HAP-1 (cell line): ENCODE data around the gene GAL.

Source experiments
- DNase-seq, 2 experiments: peaks; one replicate each; pipeline ENCODE4 v3.0.0-alpha.2; 2016 to 2020; ENCODE audit warnings: low spot score in 2 of 2
- H3K27me3 ChIP-seq: fragments of 250-450 bp; sonication (Bioruptor Pico); 2 replicates; pipeline ENCODE4 v1.5.1; 2020; ENCODE audit warnings: low read depth, mild to moderate bottlenecking, moderate library complexity
- H3K36me3 ChIP-seq: fragments of 250-450 bp; sonication (Bioruptor Pico); replicated peaks from 2 replicates; pipeline ENCODE4 v1.5.1; 2020; ENCODE audit warnings: mild to moderate bottlenecking
- H3K4me1 ChIP-seq: fragments of 250-450 bp; sonication (Bioruptor Pico); 2 replicates; pipeline ENCODE4 v1.5.1; 2020; ENCODE audit warnings: mild to moderate bottlenecking
- H3K4me3 ChIP-seq: fragments of 250-450 bp; sonication (Bioruptor Pico); 2 replicates; pipeline ENCODE4 v1.5.1; 2020; ENCODE audit warnings: mild to moderate bottlenecking, moderate library complexity
- H3K9me3 ChIP-seq: fragments of 250-450 bp; sonication (Bioruptor Pico); 2 replicates; pipeline ENCODE4 v1.5.1; 2020; ENCODE audit warnings: mild to moderate bottlenecking, moderate library complexity
- in situ Hi-C: fragments of 300-500 bp; cut with MboI; formaldehyde crosslinking; loops from 3 replicates; pipeline ENCODE4 v1.14.3; 2020; ENCODE audit warnings: low sequenced_read_pairs, inconsistent platforms, mixed read lengths

GAL gene

DNA sequence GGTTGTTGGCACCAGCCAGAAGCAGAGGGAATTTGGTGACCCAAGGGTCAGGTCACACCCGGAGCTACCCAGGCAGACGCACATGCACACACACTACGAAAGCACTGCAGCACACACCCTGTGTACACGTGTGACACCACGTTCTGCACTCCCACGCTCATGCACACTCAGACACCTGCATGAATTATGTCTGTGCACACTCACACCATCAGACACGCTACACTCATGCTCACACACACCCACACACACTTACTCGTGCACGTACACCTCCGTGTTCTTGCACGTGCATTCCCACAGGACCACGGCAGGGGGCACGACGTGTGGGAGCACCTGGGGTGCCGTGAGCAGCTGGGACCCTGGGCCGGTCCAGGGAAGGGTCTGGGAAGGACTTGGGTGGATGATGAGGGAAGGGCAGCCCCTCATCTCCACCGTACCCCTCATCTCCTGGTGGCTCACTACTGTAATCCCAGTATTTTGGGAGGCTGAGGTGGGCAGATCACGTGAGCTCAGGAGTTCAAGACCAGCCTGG is 20.8 kb upstream of the GAL start:
- in situ Hi-C loops, result no loop called here
- Histone ChIP-seq H3K4me1 (no peaks in the 10 kb centered on the region), H3K27me3 (no peaks in the 10 kb centered on the region), H3K4me3 (no peak overlapping the region), H3K9me3 (no peaks in the 10 kb centered on the region; the same call in 1 of the 2 replicates), H3K36me3 (no peaks in the 10 kb centered on the region)
- DNase-seq, result no peak

DNA sequence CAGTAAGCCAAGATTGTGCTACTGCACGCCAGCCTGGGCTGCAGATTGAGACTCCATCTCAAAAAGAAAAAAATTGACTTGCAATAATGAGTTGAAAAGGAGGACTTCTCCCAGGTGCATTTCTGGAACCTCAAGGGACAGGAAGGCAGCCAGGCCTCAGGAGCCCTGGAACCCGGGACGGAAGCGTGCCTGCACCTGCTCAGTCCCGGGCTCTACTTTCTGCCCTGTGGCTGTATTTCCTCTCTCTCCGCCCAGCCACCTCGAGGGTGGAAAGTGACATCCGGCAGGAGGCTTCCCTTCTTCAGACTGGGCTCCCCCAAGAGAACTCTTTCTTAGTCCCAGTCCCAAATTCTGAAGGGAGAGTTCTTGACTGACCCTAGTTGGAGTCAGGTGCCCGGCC is 20.2 kb upstream of the GAL start:
- Histone ChIP-seq H3K36me3 (no peaks in the 10 kb centered on the region), H3K27me3 (no peaks in the 10 kb centered on the region), H3K9me3 (no peaks in the 10 kb centered on the region; the same call in 1 of the 2 replicates), H3K4me1 (no peaks in the 10 kb centered on the region), H3K4me3 (no peak overlapping the region)
- in situ Hi-C loops, result no loop called here
- DNase-seq, result no peak

DNA sequence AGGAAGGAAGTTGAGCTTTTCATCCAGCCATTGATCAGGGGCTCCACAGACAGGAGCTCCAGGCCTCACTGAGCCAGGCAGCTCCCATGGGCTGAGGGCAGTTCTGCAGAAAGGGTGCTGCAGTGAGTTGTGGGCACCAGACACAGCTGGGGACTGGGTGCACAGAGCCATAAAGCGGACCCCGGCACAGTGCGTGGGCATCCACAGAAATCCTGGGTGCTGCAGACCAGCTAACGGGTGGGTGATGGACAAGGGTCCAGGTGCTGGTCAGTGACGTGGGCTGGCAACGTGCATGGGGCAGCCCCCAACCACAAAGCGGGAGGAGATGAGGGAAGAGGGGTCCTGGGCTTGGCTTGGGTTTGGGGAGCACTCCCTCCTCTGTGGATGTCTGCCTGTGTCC is 19.4 kb upstream of the GAL start:
- Histone ChIP-seq H3K4me1 (no peaks in the 10 kb centered on the region), H3K9me3 (no peaks in the 10 kb centered on the region; the same call in 1 of the 2 replicates), H3K4me3 (no peak overlapping the region), H3K36me3 (no peaks in the 10 kb centered on the region), H3K27me3 (no peaks in the 10 kb centered on the region)
- DNase-seq, result no peak
- in situ Hi-C loops, result no loop called here

DNA sequence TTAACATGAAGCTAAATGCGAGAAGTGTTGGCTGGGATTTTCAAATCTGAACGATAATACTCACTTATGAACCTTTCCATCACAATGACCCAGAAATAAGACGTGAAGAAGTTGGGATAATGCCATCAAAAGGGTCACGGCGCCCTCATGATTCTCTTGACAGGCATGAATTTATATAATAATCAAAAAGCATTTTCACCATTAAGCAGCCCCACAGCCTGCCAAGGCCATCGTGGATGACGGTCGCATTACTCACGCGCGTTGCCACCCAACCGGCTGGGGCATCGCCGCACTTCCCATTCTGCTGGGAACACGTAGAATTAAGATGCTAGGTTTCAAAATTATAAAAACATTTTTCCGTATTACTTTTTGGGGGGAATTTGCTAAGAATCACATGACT is 18.9 kb upstream of the GAL start:
- Histone ChIP-seq H3K27me3 (no peaks in the 10 kb centered on the region), H3K36me3 (no peaks in the 10 kb centered on the region), H3K4me1 (no peaks in the 10 kb centered on the region), H3K9me3 (no peaks in the 10 kb centered on the region; the same call in 1 of the 2 replicates), H3K4me3 (no peak overlapping the region)
- DNase-seq, result no peak
- in situ Hi-C loops, result no loop called here

DNA sequence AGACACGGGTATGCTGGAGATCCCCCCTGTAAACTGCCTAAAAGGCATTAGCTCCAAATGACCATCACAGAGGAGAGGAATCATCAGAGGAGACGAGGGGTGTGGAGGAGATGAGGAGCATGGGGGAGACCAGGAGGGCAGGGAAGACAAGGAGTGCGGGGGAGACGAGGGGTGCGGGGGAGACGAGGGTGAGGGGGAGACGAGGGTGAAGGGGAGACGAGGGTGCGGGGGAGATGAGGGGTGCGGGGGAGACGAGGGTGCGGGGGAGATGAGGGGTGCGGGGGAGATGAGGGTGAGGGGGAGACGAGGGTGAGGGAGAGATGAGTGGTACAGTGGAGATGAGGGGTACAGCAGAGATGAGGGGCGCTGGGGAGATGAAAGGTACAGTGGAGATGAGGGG is 17.5 kb upstream of the GAL start:
- H3K27me3 ChIP-seq, result no peaks in the 10 kb centered on the region
- in situ Hi-C loops, result no loop called here
- no peaks in the 10 kb centered on the region for H3K4me1 ChIP-seq
- no peaks in the 10 kb centered on the region for H3K9me3 ChIP-seq
- no peak overlapping the region for H3K4me3 ChIP-seq
- no peaks in the 10 kb centered on the region for H3K36me3 ChIP-seq
- DNase-seq, result no peak

DNA sequence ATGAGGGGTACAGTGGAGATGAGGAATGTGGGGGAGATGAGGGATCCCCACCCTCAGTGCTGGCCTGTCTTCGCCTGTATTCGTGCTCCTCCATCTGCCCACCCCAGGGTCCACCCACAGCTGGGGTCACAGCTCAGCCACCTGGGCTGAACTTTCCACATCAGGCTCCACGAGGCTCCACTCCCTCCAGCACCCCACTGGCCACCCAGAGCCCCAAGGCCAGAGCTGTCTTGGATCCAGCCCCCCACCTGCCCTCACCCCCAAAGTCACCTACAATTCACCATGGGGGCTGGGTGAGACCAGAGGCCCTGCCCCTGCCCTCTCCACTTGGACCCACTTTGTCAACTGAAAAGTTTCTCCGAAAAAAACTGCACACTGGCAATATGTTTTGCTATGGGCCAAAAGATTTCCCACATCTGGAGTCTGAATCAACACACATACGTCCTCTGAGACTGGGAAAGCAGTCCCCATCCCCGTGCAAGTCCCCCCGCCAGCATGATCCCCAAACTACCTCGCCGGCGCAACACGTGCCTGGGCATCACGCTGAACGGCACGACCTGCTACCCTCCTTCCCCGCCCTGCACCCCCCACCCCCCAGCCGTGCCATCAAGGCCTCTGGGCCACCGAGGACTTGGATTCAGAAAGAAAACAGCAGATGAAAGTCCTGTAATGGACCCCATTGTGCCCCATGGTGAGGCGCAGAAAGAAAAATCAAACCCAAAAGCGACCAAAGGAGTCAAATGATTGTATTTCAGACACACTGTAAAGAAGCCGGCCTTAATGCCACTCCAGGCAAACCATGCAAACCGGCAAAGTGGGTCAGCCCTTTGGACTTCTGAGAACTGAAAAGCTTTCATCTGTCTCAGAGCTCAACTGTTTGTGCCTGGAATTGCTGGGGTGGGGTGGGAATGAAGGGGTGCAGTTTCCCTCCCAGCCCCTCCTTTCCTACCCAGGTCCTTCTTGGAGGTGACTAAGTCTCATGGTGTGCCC is 16.5 kb upstream of the GAL start:
- Histone ChIP-seq H3K9me3 (no peaks in the 10 kb centered on the region), H3K4me3 (no peak overlapping the region), H3K36me3 (no peaks in the 10 kb centered on the region), H3K27me3 (no peaks in the 10 kb centered on the region), H3K4me1 (no peaks in the 10 kb centered on the region)
- in situ Hi-C loops, result no loop called here
- DNase-seq, result no peak

DNA sequence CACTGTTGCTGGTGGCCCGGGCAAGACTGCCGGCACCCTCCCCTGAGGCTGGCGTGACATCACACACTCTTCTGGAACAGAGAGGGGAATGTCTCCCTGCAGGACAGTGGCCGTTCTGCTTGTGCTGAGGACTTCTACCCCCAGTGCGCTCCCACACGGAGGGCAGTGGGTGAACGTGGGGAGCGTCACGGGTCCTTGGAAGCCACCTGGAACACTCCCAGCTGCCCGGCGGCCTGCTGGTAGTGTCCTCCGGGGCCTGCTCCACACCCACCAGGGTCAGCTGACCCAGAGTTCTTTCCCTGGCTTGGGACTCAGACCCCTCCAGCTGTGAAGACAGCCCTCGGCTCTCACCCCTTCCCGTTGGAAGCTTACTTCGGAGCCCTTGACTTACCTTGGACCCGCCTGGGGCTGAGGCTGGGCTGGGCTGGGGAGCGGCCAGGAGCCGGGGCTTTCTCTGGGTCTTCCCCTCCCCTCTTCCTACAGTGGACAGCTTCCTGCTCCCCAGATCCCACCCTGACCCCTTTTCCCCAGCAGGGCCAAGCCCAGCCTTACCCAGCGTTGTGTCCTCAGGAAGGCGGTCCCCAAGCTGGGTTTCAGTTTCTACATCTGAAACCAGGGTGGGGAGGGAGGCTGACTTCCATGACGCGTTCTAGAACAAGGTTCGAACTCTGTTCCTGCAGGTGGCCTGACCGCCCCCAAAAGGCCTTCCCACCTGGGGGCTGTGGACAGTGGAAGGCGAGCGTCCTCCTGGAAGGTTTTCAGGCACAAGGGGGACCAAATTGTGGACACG is 14.8 kb upstream of the GAL start:
- no peaks in the 10 kb centered on the region for H3K27me3 ChIP-seq
- no peak overlapping the region for H3K4me3 ChIP-seq
- H3K9me3 ChIP-seq, result no peaks in the 10 kb centered on the region
- no peak for DNase-seq
- in situ Hi-C loops, result no loop called here
- no peaks in the 10 kb centered on the region for H3K36me3 ChIP-seq
- H3K4me1 ChIP-seq, result no peaks in the 10 kb centered on the region

DNA sequence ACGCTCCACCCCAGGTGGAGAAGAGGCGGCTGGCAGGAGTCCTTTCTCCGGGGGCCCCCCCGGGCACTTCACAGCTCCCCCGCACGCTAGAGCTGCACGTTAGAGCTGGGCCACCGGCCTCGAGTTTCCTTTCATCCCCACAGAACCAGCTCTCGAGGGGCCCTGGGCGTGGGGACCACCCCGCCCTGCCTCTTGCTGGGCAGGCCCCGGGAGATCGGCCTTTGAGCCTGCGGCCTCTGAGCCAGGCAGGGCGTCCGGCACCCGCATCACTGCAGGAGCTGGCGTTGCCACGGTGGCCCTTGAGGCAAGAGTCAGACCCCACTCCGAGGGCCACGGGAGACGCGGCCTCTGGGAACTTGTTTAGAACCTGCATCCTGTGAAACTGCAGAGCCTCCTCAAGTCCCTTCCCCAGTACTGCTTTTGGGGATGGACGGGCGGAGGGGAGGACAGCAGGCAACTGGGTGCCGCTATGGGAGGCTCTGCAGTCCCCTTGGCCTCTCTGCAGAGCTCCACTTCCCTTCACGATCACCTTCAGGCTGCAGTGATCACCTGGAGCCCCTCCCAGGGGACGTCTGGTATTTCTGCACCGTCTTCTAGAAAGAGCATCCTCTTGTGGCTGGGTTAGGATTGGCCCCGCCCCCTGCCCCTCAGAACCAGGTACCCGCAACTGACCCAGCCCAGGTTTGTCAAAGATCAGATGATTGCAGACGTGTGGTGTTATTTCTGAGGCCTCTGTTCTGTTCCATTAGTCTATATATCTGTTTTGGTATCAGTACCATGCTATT is 13.9 kb upstream of the GAL start:
- no peaks in the 10 kb centered on the region for H3K9me3 ChIP-seq
- no peaks in the 10 kb centered on the region for H3K36me3 ChIP-seq
- H3K4me3 ChIP-seq, result no peak overlapping the region
- H3K4me1 ChIP-seq, result no peaks in the 10 kb centered on the region
- in situ Hi-C loops, result no loop called here
- no peak for DNase-seq
- H3K27me3 ChIP-seq, result no peaks in the 10 kb centered on the region

DNA sequence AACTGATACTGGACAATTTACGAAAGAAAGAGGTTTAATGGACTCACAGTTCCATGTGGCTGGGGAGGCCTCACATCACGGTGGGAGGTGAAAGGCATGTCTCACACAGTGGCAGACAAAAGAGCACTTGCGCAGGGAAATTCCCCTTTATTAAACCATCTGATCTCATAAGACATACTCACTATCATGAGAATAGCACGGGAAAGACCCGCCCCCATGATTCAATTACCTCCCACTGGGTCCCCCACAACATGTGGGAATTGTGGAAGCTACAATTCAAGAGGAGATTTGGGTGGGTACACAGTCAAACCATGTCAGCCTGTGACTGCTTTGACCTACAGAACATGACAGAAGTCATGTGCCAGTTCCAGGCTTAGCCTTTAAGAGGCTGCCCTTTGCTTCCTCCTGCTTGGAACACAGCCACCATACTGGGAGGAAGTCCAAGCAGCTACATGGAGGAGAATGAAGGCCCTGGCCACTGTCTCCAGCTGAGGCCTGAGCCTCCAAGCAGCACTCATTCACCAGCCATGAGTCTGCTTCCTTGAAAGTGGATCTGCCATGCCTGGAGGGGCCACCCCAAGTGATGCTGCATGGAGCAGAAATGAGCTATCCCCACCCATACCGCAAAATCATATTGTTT is 10.9 kb upstream of the GAL start:
- Histone ChIP-seq H3K27me3 (no peaks in the 10 kb centered on the region), H3K36me3 (no peaks in the 10 kb centered on the region), H3K4me3 (no peak overlapping the region), H3K9me3 (no peaks in the 10 kb centered on the region), H3K4me1 (no peaks in the 10 kb centered on the region)
- in situ Hi-C loops, result no loop called here
- DNase-seq, result no peak

DNA sequence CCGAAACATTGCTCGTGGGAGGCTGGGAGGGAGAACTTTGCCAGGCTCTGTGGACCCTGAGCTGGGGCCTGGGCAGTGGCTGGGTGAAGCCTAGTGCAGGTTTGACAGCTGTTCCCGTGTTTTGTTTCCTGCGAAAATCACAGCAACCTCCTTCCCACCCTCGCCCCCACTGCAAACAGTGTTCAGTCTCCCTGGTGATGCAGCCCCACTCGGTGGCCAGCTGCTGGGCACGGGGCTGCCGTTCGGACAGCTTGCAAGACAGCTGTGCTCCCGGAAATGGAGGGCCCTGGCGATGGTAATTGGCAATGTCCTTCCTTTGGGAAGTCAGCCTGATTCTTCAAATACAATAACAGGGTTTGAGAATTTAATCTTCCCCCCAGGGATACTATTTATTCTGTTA is 10.4 kb upstream of the GAL start:
- no peak for DNase-seq
- H3K27me3 ChIP-seq, result no peaks in the 10 kb centered on the region
- no peak overlapping the region for H3K4me3 ChIP-seq
- in situ Hi-C loops, result no loop called here
- no peaks in the 10 kb centered on the region for H3K36me3 ChIP-seq
- no peaks in the 10 kb centered on the region for H3K4me1 ChIP-seq
- no peaks in the 10 kb centered on the region for H3K9me3 ChIP-seq

DNA sequence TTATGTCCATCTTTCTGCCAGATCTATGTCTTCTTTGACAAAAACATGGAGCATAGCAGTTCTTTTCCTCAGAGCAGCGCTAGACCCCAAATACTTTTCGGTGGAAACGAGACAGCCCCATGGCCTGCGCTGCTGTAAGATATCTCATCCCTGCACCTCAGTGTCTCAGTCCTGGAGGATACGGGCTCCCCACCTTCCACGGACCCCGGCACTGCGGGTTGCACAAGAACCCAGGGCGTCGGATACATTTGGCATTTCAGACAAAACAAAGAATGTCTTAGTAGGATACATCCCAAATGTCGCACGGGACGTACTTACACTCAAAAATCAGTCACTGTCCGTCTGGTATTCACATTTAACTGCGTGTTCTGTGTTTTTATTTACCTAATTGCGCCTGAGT is 9.9 kb upstream of the GAL start:
- Histone ChIP-seq H3K9me3 (no peaks in the 10 kb centered on the region), H3K36me3 (no peaks in the 10 kb centered on the region), H3K27me3 (no peaks in the 10 kb centered on the region), H3K4me1 (no peaks in the 10 kb centered on the region), H3K4me3 (no peak overlapping the region)
- DNase-seq, result no peak
- in situ Hi-C loops, result no loop called here

DNA sequence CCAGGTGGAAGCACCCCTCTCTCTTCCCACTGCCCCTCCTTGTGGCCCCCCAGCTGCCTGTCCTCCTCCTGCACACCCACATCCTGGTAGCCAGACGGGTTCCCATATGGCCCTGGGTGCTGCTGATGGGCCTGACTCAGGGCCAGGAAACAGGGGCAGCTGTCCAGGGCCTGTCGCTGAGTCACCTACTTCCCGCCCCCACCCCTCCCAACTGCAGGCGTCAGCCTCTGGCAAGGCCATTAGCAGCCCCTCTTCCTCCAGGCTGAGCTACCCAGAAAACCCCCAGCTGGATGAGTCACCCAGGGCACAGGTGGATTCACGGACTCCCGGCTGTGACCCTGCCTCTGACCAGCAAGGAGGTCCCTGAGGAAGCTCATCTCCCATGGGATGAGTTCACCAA is 6.9 kb upstream of the GAL start:
- Histone ChIP-seq H3K36me3 (no peaks in the 10 kb centered on the region), H3K9me3 (no peaks in the 10 kb centered on the region), H3K27me3 (no peaks in the 10 kb centered on the region), H3K4me3 (no peak overlapping the region), H3K4me1 (no peaks in the 10 kb centered on the region)
- no peak for DNase-seq
- in situ Hi-C loops, result no loop called here

DNA sequence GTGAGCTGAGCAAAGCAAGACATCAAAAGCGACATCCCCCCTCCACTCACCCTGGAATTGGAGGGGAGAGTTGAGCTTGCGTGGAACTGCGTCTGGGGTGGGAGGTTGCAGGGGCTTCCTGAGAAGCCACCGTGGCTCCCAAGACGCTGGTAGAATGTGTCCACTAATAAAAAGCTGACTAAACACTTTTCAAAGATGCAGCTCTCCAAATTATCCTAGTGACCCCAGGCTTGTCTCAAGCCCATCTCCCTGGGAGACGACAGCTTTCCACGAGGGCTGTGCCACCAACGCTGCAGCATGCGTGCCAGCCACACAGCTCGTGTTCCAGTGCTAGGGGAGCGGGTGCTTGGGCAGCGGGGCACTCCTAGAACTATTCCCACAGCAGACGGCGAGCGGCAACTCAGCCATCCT is 6.3 kb upstream of the GAL start:
- in situ Hi-C loops, result no loop called here
- Histone ChIP-seq H3K27me3 (no peaks in the 10 kb centered on the region), H3K4me1 (no peaks in the 10 kb centered on the region), H3K9me3 (no peaks in the 10 kb centered on the region), H3K4me3 (no peak overlapping the region), H3K36me3 (no peaks in the 10 kb centered on the region)
- DNase-seq, result no peak
